ENCODE measurements around the gene MR1. TPM values are rescaled to one million over a fixed set of nuclear protein-coding genes. Genes with fewer than 3 reads are reported as not detected.
A peak's percentile ranks its signal among the peaks of the same experiment; 100 is the strongest.

MR1 gene
- total and polyA plus RNA-seq, 2 of the 13 experiments (the other 11 are each of a cell fraction or from before 2014, with no cell fraction given), result 7.7 to 10.4 TPM

DNA sequence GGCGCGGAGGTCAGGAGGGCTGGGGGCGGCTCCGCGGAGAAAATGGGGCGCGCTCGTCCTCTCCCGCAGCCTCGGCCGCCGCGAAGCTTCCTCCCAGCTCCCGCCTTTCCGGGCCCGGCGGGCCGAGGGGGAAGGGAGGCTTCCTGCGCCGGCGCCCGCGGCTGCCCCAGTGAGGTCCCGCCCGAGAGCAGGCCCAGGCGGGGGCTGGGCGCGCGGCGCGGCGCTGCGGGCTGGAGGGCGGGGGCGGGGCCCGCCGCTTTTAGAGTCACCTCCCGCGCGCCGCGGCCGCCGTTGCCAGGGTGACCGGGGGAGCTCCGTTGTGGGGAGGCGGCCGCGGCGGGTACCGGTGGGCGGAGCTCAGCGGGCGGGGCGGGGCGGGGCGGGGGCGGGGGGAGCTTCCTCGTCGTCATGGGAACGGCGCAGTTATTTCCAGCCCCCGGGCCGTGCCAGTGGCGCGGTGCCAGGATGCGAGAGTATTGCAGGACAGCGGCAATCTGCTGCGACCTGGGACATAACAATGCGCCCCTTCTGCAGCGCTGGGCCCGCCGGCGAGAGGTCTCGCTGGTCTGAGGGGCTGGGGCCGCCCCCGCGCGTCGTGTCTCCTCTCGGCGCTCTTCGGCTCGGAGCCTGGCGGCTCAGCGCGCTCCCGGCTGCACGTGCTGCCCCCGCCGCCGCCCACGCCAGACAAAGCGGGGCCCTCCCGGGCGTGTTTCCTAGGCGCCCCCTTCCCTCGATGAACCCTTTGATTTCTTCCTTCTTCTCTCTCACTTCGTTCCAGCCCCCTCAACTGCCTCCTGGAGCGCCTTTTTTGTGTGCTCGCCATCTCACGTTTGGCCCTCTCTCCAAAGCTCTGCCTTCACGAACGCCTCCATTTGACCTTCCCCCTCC is 71.6 kb downstream of the MR1 start (continued):
- no peak for TF ChIP-seq PAXIP1 (CRISPR knock-in tag; conservative IDR thresholded peaks at IDR 0.05)
- TF ChIP-seq POLR2AphosphoS5 (IDR thresholded peaks at IDR 0.05; ENCODE audit: low read depth, low read length), result no peak
- TF ChIP-seq CCDC6 (CRISPR knock-in tag; IDR thresholded peaks at IDR 0.05), result peak; percentile 73
- TF ChIP-seq SALL2 (CRISPR knock-in tag; IDR thresholded peaks at IDR 0.05), result 0 out of 2 replicates have a peak, but pooled peaks have one; percentile 66
- TF ChIP-seq, protein P1, sequence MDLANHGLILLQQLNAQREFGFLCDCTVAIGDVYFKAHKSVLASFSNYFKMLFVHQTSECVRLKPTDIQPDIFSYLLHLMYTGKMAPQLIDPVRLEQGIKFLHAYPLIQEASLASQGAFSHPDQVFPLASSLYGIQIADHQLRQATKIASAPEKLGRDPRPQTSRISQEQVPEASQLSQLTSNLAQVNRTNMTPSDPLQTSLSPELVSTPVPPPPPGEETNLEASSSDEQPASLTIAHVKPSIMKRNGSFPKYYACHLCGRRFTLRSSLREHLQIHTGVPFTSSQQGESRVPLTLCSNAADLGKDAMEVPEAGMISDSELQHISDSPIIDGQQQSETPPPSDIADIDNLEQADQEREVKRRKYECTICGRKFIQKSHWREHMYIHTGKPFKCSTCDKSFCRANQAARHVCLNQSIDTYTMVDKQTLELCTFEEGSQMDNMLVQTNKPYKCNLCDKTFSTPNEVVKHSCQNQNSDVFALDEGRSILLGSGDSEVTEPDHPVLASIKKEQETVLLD (CRISPR knock-in tag; IDR thresholded peaks at IDR 0.05; ENCODE audit: low read depth), result peak; percentile 78; the same call in 1 of the 2 replicates
- TF ChIP-seq ZFP90 (CRISPR knock-in tag; IDR thresholded peaks at IDR 0.05; ENCODE audit: borderline replicate concordance), result peak; percentile 84; the same call in 1 of the 2 replicates
- TF ChIP-seq TEAD3 (CRISPR knock-in tag; optimal IDR thresholded peaks at IDR 0.05; ENCODE audit: borderline replicate concordance), result no peak
- TF ChIP-seq ZBTB20 (CRISPR knock-in tag; IDR thresholded peaks at IDR 0.05; ENCODE audit: borderline replicate concordance, low read depth), result no peak
- TF ChIP-seq ZNF275 (CRISPR knock-in tag; IDR thresholded peaks at IDR 0.05; ENCODE audit: borderline replicate concordance), result no peak
- TF ChIP-seq ZNF713 (CRISPR knock-in tag; IDR thresholded peaks at IDR 0.05), result no peak
- 0 out of 2 replicates have a peak, but pooled peaks have one; percentile 48 for TF ChIP-seq ZNF549 (CRISPR knock-in tag; IDR thresholded peaks at IDR 0.05)
- peak; percentile 86; the same call in 1 of the 2 replicates for TF ChIP-seq ATF7-NPFF (CRISPR knock-in tag; IDR thresholded peaks at IDR 0.05; ENCODE audit: low read depth)
- TF ChIP-seq HCFC1 (IDR thresholded peaks at IDR 0.05; ENCODE audit: low read depth, low read length), result no peak
- no peak for TF ChIP-seq ZNF496 (CRISPR knock-in tag; IDR thresholded peaks at IDR 0.05; ENCODE audit: insufficient replicate concordance)
- TF ChIP-seq SAFB2 (CRISPR knock-in tag; IDR thresholded peaks at IDR 0.05; ENCODE audit: borderline replicate concordance, low read depth), result no peak
- TF ChIP-seq ATF1 (CRISPR knock-in tag; IDR thresholded peaks at IDR 0.05), result no peak
- TF ChIP-seq ZKSCAN5 (CRISPR knock-in tag; IDR thresholded peaks at IDR 0.05), result no peak
- TF ChIP-seq SATB2 (CRISPR knock-in tag; IDR thresholded peaks at IDR 0.05), result 0 out of 2 replicates have a peak, but pooled peaks have one; percentile 33
- TF ChIP-seq ZNF468 (CRISPR knock-in tag; IDR thresholded peaks at IDR 0.05), result no peak
- TF ChIP-seq EED (CRISPR knock-in tag; IDR thresholded peaks at IDR 0.05), result no peak
- TF ChIP-seq JARID2 (CRISPR knock-in tag; IDR thresholded peaks at IDR 0.05; ENCODE audit: insufficient replicate concordance), result no peak
- TF ChIP-seq ZNF766 (CRISPR knock-in tag; IDR thresholded peaks at IDR 0.05; ENCODE audit: borderline replicate concordance), result peak; percentile 83; the same call in 1 of the 2 replicates
- TF ChIP-seq TRIM24 (CRISPR knock-in tag; IDR thresholded peaks at IDR 0.05), result no peak
- 0 out of 2 replicates have a peak, but pooled peaks have one; percentile 42 for TF ChIP-seq TP53 (CRISPR knock-in tag; conservative IDR thresholded peaks at IDR 0.05)
